GM18951 (cell line): Measurements from ENCODE around the gene COLGALT1.
"Not testable (repeated sequence)": the region's sequence is repeated elsewhere in the genome, so short reads cannot be mapped to it uniquely, and the experiment has no call there.

Experiments used
- POLR2A ChIP-seq: IDR thresholded peaks from 4 replicates; pipeline ENCODE4 v1.6.1; 2011; ENCODE audit warnings: mild to moderate bottlenecking; ENCODE audit not compliant: insufficient read length, insufficient read depth; ENCODE audit errors: extremely low read depth
- in situ Hi-C: fragments of 300-500 bp; cut with MboI; formaldehyde crosslinking; loops from one replicate; pipeline ENCODE4 v1.12.0; 2022; ENCODE audit warnings: low sequenced_read_pairs, mixed read lengths, inconsistent platforms; ENCODE audit not compliant: unreplicated experiment

The COLGALT1 gene

DNA sequence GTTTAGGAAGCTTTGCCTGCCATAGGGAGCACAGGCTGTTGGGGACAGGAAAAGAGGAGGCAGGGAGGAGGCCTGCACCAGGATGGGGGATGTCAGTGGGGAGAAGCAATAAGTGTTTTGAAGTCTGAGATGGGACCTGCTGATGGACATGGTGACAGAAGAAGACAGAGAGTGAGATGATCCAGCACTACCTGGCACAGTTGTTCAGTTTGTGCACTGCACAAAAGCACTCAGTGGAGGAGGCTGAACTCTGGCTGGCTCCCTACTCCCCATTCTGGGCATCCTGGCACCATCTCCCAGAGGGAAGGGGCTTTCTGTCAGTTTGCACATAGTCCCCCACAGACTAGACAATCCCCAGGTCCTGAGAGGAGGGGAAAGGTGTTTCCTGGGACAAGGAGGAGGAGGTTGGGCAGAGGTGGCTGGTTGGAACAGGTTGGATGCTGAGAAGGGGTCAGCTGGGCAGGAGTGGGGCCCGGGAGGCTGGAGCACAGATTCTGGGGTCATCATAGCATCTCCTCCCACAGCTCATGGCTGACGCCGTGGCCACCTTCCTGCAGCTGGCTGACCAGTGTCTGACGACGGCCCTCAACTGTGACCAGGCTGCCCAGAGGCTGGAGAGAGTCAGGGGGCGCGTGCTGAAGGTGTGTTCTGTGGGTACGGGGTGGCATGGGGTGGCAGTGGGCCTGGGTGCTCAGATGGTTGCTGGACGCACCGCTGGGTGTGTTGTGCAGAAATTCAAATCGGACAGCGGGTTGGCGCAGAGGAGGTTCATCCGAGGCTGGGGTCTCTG is 12.5 kb upstream of the COLGALT1 start:
- in situ Hi-C loops, result no loop called here

DNA sequence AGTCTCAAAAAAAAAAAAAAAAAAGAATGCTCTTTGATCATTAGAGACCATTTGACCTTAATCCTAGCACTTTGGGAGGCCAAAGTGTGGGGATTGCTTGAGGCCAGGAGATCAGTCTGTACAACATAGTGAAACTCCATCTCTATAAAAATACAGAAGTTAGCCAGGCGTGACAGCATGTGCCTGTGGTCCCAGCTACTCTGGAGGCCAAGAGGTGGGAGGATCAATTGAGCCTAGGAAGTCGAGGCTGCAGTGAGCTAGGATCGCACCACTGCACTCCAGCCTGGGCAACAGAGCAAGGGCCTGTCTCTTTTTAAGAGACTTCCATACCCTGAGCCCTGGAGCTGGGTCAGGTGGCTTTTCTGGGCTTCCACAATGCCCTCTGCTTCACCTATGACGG is 11.5 kb upstream of the COLGALT1 start:
- in situ Hi-C loops, result no loop called here
- TF ChIP-seq POLR2A, result no peak

More for the DNA sequence above, 12.5 kb upstream of the COLGALT1 start:
- no peak for TF ChIP-seq POLR2A

DNA sequence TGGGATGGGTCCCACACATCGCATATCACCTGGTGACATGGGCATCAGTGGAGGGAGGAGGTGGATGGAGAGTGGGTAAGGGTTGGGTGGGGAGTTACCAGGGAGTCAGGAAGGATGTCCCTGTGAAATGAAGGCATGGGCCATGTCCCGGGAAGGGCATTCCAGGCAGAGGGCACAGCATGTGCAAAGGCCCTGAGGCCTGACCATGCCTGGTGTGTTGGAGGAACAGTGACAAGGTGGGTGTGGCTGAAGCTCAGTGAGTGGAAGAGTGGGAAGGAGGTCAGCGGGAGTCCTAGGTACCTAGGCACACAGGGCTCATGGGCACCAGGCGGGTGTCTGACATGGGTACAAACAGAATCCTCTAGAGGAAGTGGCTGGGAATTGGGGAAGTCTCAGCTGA is 11.0 kb upstream of the COLGALT1 start:
- TF ChIP-seq POLR2A, result no peak
- in situ Hi-C loops, result no loop called here

DNA sequence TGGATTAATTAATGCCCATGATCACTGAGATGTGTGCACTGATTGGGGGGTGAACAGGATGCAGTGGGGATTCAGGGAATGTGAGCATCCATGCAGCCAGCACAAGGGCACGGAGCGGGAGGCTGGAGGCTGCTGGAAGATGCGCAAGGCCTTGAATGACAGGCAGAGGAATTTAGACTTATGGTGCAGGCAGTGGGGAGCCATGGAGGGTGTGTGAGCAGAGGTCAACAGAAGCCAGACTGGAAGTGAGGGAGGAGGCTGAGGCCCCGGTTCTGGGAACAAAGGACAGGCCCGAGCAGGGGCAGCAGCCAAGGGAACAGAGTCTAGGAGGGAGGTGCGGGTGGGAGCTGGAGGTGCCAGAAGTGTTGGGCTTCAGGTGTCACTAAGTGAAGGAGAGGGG is 7.3 kb upstream of the COLGALT1 start:
- TF ChIP-seq POLR2A, result no peak

DNA sequence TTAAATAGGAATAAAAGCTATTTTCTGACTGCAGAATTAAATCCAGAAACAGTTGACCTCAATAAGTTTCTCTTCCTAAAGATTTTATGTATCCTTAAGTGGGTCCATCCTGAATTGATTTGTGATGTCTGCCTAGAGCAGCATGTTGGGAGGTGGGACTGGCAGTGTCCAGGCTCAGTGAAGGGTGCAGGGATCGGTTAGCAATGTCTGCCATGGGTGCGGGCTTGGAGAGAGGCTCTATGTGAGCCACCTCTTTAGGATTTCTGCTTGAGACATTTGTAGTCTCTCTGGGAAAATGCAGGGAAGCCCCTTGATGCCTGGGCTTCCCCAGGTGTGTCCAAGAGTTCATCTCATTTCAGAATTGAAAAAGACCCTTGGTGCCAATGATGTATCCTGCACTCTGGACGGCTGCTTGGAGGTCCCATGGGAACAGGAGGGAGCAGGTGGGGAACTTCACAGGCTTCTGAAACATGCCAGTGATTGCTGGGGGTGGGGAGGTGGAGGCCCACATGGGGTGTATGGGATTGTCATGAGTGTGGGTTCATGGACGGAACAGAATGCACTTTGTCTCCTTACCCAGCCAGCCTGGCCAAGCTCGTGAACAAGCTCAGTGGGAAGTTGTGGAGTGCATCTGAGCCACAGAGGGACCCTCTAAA is 6.2 kb upstream of the COLGALT1 start:
- in situ Hi-C loops, result no loop called here
- no peak for TF ChIP-seq POLR2A

More for the DNA sequence above, 7.3 kb upstream of the COLGALT1 start:
- in situ Hi-C loops, result no loop called here

DNA sequence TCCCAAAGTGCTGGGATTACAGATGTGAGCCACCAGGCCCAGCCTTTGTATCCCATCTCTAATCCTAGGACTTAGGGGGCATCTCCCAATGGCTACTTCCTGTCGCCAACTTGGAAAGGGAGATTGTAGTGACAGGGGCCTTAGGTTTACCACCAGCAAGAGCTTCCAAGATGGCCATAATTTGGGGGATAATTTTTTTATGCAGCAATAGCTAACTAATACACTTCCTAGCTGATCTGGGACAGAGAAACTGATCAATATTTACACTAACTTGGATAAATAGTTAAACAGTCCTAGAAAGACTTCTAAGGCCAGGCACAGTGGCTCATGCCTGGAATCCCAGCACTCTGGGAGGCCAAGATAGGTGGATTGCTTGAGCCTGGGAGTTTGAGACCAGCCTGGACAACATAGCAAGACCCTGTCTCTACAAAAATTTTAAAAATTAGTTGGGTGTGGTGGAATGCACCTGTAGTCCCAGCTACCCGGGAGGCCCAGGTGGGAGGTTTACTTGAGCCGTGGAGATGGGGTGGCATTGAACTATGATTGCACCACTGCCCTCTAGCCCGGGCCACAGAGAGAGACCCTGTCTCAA is 5.3 kb upstream of the COLGALT1 start:
- no peak for TF ChIP-seq POLR2A
- in situ Hi-C loops, result no loop called here

DNA sequence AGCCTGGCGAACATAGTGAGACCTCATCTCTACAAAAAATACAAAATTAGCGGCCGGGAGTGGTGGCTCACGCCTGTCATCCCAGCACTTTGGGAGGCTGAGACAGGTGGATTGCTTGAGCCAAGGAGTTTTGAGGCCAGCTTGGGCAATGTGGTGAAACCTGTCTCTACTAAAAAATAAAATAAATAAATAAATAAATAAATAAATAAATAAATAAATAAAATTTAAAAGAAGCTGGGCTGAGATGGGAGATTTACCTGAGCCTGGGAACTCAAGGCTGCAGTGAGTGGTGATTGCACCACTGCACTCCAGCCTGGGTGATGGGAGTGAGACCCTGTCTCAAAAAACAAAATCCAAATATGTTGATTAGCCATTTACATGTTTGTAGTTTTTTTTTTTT is 2.7 kb upstream of the COLGALT1 start:
- in situ Hi-C loops, result not testable (repeated sequence)

DNA sequence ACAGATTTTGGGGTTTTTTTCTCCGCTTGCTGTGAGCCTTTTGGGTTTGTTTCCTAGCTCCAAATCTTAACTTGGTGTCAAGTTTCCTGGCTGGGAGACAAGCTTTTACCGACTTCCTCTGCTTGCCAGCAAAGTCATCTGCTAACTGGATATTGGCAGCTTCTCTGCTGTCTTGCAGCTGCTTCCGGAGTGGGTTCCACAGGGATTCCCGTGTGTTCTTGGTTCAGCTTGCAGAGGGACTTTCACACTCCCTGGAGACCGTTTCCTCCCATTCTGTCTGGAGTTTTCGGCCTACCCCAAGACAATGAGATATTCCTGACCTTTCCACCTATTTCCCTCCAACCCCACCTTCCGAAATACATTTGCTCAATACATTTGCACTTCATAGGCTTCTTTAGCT is 2.2 kb upstream of the COLGALT1 start:
- no peak for TF ChIP-seq POLR2A
- in situ Hi-C loops, result no loop called here

DNA sequence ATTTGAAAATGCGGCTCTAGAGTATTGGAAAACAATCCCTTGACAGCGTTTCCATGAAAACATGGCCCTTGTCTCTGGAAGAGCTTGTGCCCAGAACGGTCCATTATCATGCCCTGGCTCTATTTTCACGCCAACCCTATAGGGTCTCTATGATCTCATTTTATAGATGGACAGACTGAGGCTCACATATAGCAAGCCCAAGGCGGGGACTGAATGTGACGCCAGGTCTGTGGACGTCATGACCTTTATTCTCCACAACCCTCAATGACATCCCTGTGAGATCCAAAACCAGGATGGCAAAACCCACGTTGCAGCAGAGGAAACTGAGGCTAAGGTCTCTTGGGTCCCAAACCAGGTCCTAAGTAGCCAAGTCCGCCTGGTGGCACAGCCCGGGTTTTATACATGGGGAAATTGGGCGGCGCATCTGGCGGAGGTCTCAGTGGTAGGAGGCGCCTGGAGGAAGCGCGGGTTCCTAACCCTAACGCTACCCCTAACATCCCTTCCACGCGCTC is 425 bp upstream of the COLGALT1 start:
- in situ Hi-C loops, result no loop called here
- TF ChIP-seq POLR2A, result no peak

DNA sequence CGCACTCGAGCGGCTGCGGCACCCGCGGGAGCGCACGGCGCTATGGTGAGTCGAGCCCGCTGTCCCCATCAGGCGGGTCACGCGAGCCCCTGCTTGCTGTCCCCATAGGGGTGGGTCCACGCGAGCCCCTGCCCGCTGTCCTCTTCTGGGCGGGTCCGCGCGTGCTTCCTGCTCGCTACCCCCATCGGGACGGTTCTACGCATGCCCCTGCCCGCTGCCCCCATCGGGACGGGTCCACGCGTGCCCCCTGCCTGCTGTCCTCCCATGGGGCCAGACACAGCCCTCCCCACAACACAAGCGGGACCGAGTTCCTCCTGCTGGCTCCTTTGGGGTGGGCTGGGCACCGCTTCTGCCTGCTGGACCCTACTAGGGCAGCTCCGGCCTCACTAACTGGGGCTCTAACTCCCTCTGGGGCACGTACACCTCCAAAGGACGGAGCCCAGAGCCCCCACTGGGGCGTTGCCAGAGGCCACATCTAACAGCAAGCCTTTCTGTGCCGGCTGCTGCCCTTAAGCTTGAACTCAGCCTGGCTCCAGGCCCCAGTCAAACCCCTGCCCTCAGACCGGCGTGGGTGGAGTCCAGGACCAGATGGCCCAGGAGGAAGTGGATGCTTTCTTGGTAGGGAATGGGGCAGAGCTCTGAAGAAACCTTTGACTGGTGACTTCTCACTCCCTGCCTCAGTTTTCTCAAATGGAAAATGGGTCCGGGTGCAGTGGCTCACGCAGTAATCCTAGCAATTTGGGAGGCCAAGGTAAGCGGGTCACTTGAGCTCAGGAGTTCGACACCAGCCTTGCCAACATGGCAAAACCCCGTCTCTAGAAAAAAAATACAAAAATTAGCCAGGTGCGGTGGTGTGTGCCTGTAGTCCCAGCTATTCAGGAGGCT is 722 bp downstream of the COLGALT1 start:
- peak; percentile 40 for TF ChIP-seq POLR2A
- in situ Hi-C loops, result no loop called here

DNA sequence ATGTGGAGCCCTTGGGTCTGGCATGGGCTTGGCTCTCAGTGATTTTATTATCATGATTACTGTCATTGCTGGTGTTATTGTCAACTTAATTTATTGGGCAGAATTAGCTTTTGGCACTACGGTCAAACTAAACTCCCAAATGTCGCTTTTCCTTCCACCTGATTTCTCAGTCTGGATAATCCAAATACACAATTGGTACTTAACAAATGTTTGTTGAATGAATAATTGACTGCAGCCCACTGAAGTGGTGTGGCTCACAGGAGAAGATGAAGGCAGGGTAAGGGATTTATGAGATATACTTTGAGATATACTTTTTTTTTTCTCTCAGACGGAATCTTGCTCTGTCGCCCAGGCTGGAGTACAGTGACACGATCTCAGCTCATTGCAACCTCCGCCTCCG is 1.5 kb downstream of the COLGALT1 start:
- in situ Hi-C loops, result no loop called here

DNA sequence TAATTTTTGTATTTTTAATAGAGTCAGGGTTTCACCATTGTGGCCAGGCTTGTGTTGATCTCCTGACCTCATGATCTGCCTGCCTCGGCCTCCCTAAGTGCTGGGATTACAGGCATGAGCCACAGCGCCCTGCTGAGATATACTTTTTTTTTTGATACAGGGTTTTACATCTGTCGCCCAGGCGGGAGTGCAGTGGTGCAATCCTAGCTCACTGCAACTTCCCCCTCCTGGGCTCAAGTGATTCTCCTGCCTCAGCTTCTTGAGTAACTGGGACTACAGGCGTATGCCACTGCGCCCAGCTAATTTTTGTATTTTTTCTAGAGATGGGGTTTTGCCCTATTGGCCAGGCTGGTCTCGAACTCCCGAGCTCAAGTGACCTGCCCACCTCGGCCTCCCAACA is 2.0 kb downstream of the COLGALT1 start:
- TF ChIP-seq POLR2A, result no peak
- in situ Hi-C loops, result no loop called here

More for the DNA sequence above, 1.5 kb downstream of the COLGALT1 start:
- TF ChIP-seq POLR2A, result no peak

DNA sequence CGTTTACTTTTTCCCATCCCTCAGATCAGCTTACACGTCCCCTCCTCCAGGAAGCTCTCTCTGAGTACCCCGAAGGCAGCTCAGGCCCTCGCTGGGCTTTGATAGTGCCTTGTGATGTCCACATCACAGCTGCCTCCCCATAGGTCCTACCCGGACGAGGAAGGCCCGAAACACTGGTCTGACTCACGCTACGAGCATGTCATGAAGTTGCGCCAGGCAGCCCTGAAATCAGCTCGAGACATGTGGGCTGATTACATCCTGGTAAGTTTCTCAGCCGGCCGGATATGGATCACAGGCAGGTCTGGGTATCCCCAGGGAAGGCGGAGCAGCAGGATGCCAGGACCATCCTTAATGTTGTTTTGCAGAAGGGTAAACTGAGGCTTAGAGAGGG is 4.8 kb downstream of the COLGALT1 start:
- TF ChIP-seq POLR2A, result no peak
- in situ Hi-C loops, result no loop called here
